GM23338 (cell line): ENCODE measurements around the gene DCLK1.

Source experiments
- CTCF ChIP-seq, 2 experiments: fragments of 200-600 bp in 1 of 2; sonication (generic) in 1 of 2; conservative IDR thresholded peaks; 2 replicates each; pipeline versions ENCODE4 v1.5.1 to v1.6.1; 2016 to 2017; ENCODE audit warnings: antibody characterized with exemption in 2 of 2, low read depth in 2 of 2, mild to moderate bottlenecking in 2 of 2, moderate library complexity in 1 of 2
- EZH2 ChIP-seq: fragments of 200-600 bp; sonication (generic); IDR thresholded peaks from one replicate; pipeline ENCODE4 v1.8.0; 2017; ENCODE audit warnings: antibody characterized with exemption, mild to moderate bottlenecking, low read depth; ENCODE audit not compliant: unreplicated experiment
- EZH2phosphoT487 ChIP-seq: fragments of 200-600 bp; sonication (generic); IDR thresholded peaks from one replicate; pipeline ENCODE4 v1.8.1; 2018; ENCODE audit warnings: antibody characterized with exemption; ENCODE audit not compliant: unreplicated experiment
- JUNB ChIP-seq: IDR thresholded peaks from one replicate; pipeline ENCODE4 v1.6.1; 2016; ENCODE audit warnings: antibody characterized with exemption; ENCODE audit not compliant: unreplicated experiment
- POLR2AphosphoS5 ChIP-seq: IDR thresholded peaks from 2 replicates; pipeline ENCODE4 v1.6.1; 2016; ENCODE audit warnings: antibody characterized with exemption, low read depth
- REST ChIP-seq: IDR thresholded peaks from one replicate; pipeline ENCODE4 v1.6.1; 2018; ENCODE audit warnings: antibody characterized with exemption; ENCODE audit not compliant: unreplicated experiment
- STAT1 ChIP-seq: IDR thresholded peaks from one replicate; pipeline ENCODE4 v1.6.1; 2016; ENCODE audit warnings: antibody characterized with exemption; ENCODE audit not compliant: unreplicated experiment
- ZNF114 ChIP-seq: fragments of 250-450 bp; sonication (Bioruptor Pico); IDR thresholded peaks from 2 replicates; pipeline ENCODE4 v1.5.0; 2020; ENCODE audit warnings: mild to moderate bottlenecking, moderate library complexity
- ZNF462 ChIP-seq: fragments of 250-450 bp; sonication (Bioruptor Pico); IDR thresholded peaks from 2 replicates; pipeline ENCODE4 v1.5.0; 2020; ENCODE audit warnings: mild to moderate bottlenecking, moderate library complexity

GRCh38 chr13:35771898-35772297 lies 359.3 kb downstream of the DCLK1 start:
- TF ChIP-seq CTCF (conservative IDR thresholded peaks at IDR 0.05; ENCODE audit: low read depth in 2 of 2) (no peak), EZH2phosphoT487 (no peak), EZH2 (no peak), POLR2AphosphoS5 (no peak), STAT1 (no peak), REST (no peak), ZNF114 (no peak), JUNB (no peak), ZNF462 (CRISPR knock-in tag) (no peak)
